Measurements from ENCODE around the gene MALRD1. TPM values are rescaled to one million over a fixed set of nuclear protein-coding genes. Genes with fewer than 3 reads are reported as not detected.

MALRD1 gene
- total RNA-seq, 6 experiments from 2014 or later: 0.29 to 0.49 (median 0.34) TPM; not detected in 2

DNA sequence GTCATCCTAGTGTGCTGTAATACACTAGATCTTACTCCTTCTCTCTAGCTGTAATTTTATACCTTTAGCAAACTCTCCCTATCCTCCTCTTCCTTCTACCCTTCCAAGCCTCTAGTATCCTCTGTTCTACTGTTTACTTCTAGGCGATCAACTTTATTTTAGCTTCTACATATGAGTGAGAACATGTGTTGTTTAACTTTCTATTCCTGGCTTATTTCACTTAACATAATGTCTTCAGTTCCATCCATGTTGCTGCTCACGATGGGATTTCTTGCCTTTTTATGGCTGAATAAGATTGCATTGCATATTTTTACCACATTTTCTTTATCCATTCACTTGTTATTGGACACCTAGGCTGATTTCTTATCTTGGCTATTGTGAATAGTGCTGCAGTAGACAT, 318.6 kb downstream of the MALRD1 start:
- H3K27ac ChIP-seq: no peak overlapping the region
- intact Hi-C loops (cut with DNase I): no loop called here
- 80% methylated on average over 2 of the region's 2 CpGs for WGBS (ENCODE audit: insufficient coverage, low coverage, low lambda C conversion rate, missing lambda C conversion rate)
- no peak for ATAC-seq
- H3K4me1 ChIP-seq: no peaks in the 10 kb centered on the region
- H3K36me3 ChIP-seq: no peaks in the 10 kb centered on the region
- H3K9me3 ChIP-seq: no peaks in the 10 kb centered on the region
- no peaks in the 10 kb centered on the region for H3K27me3 ChIP-seq
- H3K4me3 ChIP-seq: no peak overlapping the region
- DNase-seq: no peak
- no peak for TF ChIP-seq POLR2A (IDR thresholded peaks at IDR 0.05)
- TF ChIP-seq, protein P1, sequence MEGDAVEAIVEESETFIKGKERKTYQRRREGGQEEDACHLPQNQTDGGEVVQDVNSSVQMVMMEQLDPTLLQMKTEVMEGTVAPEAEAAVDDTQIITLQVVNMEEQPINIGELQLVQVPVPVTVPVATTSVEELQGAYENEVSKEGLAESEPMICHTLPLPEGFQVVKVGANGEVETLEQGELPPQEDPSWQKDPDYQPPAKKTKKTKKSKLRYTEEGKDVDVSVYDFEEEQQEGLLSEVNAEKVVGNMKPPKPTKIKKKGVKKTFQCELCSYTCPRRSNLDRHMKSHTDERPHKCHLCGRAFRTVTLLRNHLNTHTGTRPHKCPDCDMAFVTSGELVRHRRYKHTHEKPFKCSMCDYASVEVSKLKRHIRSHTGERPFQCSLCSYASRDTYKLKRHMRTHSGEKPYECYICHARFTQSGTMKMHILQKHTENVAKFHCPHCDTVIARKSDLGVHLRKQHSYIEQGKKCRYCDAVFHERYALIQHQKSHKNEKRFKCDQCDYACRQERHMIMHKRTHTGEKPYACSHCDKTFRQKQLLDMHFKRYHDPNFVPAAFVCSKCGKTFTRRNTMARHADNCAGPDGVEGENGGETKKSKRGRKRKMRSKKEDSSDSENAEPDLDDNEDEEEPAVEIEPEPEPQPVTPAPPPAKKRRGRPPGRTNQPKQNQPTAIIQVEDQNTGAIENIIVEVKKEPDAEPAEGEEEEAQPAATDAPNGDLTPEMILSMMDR (IDR thresholded peaks at IDR 0.05): no peak

DNA sequence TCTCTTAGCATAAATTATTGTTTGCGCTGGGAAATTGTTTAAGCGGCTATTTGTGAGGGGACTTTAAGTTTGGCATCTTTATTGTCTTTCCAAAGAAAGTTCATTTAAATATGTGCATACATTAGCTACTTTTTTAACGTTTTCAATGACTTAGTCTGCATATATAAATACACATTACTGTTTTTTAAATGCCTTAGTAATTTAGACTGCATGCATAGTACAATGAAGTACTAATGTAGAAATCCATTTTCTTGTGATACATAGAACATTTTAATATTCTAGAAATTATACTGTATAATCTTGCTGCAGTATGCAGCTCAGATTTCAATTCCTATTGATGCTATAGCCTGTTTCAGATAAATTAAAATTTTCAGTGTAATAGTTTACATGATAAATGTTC, 325.4 kb downstream of the MALRD1 start:
- Histone ChIP-seq H3K4me3 (no peak overlapping the region), H3K9me3 (no peaks in the 10 kb centered on the region), H3K27me3 (no peaks in the 10 kb centered on the region), H3K36me3 (no peaks in the 10 kb centered on the region), H3K27ac (no peak overlapping the region), H3K4me1 (no peaks in the 10 kb centered on the region)
- no peak for DNase-seq
- no peak for TF ChIP-seq POLR2A (IDR thresholded peaks at IDR 0.05)
- TF ChIP-seq, protein P1 (IDR thresholded peaks at IDR 0.05): no peak
- 49% methylated on average over 3 of the region's 3 CpGs for WGBS (ENCODE audit: insufficient coverage, low coverage, low lambda C conversion rate, missing lambda C conversion rate)
- ATAC-seq: no peak
- intact Hi-C loops (cut with DNase I): no loop called here

DNA sequence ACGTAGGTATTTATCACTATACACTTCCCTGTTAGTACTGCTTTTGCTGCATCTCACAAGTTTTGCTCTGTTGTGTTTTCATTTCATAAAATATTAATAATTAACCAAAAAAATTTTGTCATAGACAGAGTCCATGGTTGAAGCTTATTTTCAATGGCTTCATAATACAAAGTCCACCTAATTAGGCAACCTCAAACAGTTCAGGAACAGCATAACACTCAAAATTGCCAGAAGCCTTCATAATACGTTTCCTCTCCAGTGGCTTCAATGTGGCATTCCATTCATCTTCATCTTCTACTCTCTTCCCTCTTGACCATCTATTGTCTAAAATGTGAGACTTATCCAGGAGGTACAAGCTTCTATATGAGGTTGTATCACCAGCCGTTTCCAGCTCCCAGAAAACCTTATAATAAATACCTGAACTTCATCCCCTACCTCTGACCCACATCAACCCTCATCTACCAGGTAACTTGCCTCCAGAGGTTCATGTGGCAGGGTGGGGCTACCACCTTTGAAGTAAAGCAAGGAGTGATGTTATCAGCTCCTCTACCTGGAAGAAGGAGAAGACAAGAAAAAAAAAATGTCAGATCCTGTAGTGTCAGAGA, 337.3 kb downstream of the MALRD1 start:
- 27% methylated on average over 3 of the region's 3 CpGs for WGBS (ENCODE audit: insufficient coverage, low coverage, low lambda C conversion rate, missing lambda C conversion rate)
- no peaks in the 10 kb centered on the region for H3K27me3 ChIP-seq
- ATAC-seq (peak; percentile 92 to 98 (median 96)), DNase-seq (no peak)
- TF ChIP-seq, protein P1 (IDR thresholded peaks at IDR 0.05): no peak
- no peak for TF ChIP-seq POLR2A (IDR thresholded peaks at IDR 0.05)
- H3K36me3 ChIP-seq: no peaks in the 10 kb centered on the region
- intact Hi-C loops (cut with DNase I): no loop called here
- no peaks in the 10 kb centered on the region for H3K9me3 ChIP-seq
- H3K4me1 ChIP-seq: peaks cover 0 to 6% (median 2%) of the 10 kb centered on the region in 4 donors
- H3K4me3 ChIP-seq: no peak overlapping the region
- peak overlapping the region in 2 of 3 donors; percentile 31 to 42 for H3K27ac ChIP-seq

DNA sequence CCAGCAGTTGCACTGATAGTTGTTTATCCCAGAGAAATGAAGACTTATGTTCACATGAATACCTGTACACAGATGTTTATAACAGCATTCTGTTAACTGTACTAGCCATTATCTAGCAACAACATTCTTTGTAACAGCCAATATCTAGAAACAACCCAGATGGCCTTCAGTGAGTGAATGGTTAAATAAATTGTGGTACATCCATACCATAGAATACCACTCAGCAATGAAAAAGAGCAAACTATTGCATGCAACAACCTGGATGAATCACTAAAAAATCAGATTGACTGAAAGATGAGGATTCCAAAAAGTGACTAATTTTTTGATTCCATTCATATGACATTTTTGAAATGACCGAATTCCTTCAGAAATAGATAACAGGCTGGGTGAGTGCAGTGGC, 360.3 kb downstream of the MALRD1 start:
- Histone ChIP-seq H3K27me3 (no peaks in the 10 kb centered on the region), H3K27ac (no peak overlapping the region), H3K4me3 (no peak overlapping the region), H3K9me3 (no peaks in the 10 kb centered on the region), H3K36me3 (no peaks in the 10 kb centered on the region), H3K4me1 (no peaks in the 10 kb centered on the region)
- WGBS (ENCODE audit: insufficient coverage, low coverage, low lambda C conversion rate, missing lambda C conversion rate): 50% methylated on average over 1 of the region's 1 CpG
- intact Hi-C loops (cut with DNase I): no loop called here
- TF ChIP-seq, protein P1 (IDR thresholded peaks at IDR 0.05): no peak
- no peak for TF ChIP-seq POLR2A (IDR thresholded peaks at IDR 0.05)
- DNase-seq: no peak
- no peak for ATAC-seq

Data from right lobe of liver (tissue), 6 donors.